HG02571 (cell line): ENCODE data around the gene CREB1.
"Not testable (repeated sequence)": the region's sequence is repeated elsewhere in the genome, so short reads cannot be mapped to it uniquely, and the experiment has no call there.

ENCODE experiments used
- ATAC-seq: cut with Tn5 transposase; IDR thresholded peaks from one replicate; pipeline ENCODE4 v1.9.1; 2021; ENCODE audit warnings: mild to moderate bottlenecking, moderate library complexity; ENCODE audit not compliant: unreplicated experiment

The CREB1 gene

GRCh38 chr2:207529330-207530159 is at the start of gene CREB1:
Gene CREB1 (plus strand): TSS chr2:207529962. CDS start chr2:207555636, 25,674 bp downstream.
- peak; percentile 83 for ATAC-seq

DNA sequence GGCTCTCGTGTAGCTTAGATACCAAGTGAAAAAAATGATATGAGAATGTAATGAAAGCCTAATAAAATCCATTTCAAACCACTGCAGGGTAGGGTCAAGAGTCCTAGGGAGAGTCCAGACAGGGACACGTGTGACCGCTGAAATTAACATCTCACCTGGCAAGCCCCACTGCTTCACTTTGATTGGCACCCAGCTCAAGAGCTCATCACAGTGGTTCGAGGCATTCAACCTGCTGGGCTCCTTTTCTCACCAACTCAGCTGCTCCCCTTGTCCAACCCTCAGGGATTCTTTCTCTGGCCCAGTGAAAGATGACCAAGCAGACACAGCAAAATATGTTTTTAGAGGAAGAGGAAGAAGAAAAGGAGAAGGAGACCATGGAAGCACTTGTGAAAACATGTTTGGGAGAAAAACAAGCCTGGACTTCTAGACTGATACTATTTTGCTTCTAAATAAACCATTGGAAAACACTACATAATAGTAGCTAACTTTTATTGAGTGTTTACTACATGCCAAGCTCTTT is 49.2 kb upstream of the CREB1 start:
- no peak for ATAC-seq

DNA sequence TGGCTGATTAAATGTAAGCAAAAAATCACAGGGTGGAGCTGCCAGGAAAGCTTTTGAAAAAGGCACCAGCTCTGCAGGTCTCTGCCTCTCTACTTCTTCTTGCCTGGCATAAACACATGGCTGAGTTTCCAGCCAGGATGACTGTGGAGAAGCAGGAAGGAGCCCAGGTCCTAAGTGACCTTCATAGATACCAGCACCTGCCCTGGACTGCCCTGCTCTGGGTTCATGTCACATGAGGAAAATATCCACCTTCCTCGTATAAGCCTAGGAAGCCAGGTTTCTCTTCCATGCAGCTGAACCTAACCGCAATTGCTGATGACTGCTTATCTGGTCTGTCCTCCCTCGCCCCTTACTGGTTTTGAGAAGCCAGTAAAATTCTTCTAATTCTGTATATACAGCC is 47.8 kb upstream of the CREB1 start:
- ATAC-seq, result no peak

DNA sequence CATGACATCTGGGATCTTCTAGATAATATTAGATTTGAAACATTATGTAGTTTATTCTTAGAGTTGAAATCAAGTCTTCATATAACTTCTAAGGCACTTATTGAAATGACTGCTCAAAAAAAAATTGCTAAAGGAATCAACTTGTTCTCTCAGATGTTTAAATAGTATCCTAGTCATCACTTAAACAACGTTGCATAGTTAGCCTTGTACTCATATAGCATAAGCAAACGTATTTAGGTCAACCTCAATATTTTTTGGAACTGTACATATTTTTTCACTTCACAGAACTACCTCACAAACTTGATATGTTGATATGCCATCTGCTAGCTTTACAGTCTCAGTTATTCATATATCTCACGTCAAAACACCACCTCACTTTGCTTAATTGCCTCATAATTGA is 47.1 kb upstream of the CREB1 start:
- no peak for ATAC-seq

DNA sequence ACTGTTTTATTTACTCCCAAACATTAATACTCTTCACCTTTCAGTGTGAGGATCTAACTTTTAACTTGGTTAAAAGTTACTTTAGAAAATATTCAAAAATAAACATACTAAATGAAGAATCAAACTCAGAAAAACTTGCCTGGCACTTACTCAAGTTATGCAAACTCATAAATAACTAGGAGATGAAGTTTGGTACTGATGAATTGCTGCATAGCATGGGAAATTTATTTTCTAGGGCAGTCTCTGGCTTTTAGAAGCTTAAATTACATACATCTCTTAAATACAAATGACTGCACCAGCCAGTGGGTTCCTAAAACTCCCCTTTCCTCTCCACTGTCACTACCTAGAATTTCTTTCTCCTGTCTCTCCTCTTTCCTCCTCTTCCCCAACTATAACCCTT is 46.7 kb upstream of the CREB1 start:
- no peak for ATAC-seq

GRCh38 chr2:207483477-207483876 is 46.3 kb upstream of the CREB1 start:
- no peak for ATAC-seq

GRCh38 chr2:207484444-207485391 is 45.0 kb upstream of the CREB1 start:
- ATAC-seq, result no peak

DNA sequence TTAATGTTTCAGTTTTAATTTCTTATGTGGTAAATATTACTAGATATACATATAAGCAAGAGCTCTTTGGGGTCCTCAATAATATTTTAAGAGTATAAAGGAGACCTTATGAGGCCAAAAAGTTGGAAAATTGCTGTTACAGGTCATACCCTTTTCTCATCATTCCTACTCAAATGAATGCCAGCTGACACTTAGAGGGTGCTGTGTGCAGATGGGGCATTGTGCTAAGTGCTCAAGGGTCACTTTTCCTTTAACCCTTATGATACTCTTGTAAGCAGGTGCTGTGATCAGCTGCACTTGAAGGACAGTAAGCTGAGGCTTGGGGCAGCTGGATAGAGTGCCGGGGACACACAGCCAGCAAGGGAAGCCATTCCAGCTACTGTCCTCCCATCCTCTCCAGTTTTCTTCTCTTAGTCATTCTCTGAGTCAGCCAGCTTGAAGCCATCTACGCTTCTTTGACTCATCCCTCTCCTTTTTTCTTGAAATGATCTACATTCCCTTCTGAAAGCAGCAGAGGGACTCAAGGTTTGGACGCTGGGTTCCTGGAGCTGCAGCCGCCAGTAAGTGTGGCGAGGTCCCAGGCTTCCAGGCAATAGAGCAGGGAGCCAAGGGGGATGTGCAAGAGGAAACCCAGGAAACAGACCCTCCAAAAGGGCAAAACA is 42.0 kb upstream of the CREB1 start:
- ATAC-seq, result no peak

DNA sequence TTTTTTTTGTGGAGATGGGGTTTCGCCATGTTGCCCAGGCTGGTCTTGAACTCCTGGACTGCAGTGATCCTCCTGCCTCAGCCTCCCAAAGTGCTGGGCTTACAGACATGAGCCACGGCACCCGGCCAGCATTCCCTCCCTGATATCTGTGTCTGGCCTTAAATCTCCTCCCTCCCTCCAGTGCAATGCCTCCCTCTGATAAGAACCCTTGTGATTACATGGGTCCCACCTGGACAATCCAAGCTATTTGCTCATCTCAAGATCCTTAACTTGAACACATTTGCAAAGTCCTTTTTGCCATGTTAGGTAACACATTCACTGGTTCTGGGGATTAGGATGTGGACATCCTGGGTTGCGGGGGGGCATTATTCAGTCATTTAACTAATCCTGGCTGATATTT is 40.5 kb upstream of the CREB1 start:
- ATAC-seq, result no peak

DNA sequence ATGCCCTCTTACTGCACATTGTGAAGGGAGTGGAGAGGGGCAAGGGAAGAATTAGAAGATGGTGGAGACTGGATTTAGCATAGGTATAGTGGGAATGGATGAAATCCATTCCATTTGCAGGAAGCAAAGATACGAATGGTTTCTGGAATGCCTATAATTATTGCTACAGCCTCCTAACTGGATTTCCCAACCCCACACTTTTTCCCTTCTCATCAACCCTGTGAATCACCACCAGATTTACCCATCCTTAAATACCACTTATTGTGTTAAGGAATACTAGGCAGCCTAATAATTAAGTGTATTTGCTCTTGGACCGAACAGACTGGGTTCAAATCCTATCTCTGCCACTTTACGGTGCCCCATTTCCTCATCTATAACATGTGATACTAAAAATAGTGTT is 39.3 kb upstream of the CREB1 start:
- no peak for ATAC-seq

GRCh38 chr2:207491086-207491485 is 38.7 kb upstream of the CREB1 start:
- ATAC-seq, result no peak

DNA sequence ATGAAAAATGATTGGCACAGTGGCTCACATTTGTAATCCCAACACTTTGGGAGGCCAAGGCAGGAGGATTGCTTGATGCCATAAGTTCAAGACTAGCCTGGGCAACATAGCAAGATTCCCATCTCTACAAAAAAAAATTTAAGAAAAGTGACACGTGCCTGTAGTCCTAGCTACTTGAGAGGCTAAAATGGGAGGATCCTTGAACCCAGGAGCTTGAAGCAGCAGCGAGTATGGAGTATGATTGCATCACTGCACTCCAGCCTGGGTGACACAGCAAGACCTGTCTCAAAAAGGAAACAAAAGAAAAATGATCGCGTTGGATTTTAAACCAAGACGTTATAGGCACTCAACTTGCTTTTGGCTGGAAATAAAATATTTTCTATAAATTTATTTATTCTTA is 37.8 kb upstream of the CREB1 start:
- no peak for ATAC-seq

DNA sequence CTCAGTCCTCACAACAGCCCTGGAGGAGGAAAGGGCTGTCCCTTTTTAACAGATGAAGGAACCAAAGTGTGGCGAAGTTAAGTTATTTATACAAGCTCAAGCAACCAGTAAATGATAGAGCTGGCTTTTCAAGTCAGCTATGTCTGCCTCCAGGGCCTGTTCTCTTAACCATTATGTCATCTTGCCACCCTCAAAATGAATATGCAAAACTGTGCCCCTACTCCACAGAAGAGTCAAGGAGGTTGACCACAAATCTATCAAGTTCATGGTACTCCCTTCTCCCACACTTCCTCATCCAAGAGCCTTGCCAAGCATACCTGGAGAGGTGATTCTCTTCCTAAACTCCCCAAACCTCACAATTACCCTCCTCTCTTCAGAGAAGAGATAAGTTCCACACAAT is 37.3 kb upstream of the CREB1 start:
- no peak for ATAC-seq

GRCh38 chr2:207494137-207494536 is 35.6 kb upstream of the CREB1 start:
- no peak for ATAC-seq

DNA sequence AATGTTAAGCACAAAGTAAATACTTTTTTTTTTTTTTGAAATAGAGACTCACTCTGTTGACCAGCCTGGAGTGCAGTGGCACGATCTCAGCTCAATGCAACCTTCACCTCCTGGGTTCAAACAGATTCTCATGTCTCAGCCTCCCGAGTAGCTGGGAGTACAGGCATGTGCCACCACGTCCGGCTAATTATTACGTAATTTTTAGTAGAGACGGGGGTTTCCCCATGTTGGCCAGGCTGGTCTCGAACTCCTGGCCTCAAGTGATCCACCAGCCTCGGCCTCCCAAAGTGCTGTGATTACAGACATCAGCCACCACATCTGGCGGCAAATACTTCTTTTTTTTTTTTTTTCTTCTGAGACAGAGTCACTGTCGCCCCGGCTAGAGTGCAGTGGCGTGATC is 32.8 kb upstream of the CREB1 start:
- ATAC-seq, result not testable (repeated sequence)

- ATAC-seq, result no peak
Measured at GRCh38 chr2:207497596-207497995, 32.2 kb upstream of the CREB1 start.

- no peak for ATAC-seq
Measured at GRCh38 chr2:207498427-207498826, 31.3 kb upstream of the CREB1 start.

DNA sequence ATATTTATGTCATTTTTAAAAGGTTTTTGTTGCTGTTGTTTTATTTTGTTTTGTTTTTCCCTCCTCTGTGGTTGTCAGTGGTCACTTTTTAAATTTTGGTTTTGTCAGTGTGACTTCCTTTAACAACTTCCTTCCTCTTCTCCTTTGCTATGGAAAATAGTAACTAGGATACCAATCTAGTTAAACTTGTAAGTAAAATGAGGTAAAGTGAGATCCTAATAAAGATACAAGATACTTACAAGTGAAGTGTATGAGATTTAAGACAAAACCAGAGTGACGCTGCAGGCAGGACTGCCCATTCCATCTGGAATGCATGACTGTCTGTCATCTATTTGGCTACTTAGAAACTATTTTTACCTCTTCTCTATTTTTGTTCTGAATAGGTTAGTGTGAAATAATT is 30.6 kb upstream of the CREB1 start:
- no peak for ATAC-seq

DNA sequence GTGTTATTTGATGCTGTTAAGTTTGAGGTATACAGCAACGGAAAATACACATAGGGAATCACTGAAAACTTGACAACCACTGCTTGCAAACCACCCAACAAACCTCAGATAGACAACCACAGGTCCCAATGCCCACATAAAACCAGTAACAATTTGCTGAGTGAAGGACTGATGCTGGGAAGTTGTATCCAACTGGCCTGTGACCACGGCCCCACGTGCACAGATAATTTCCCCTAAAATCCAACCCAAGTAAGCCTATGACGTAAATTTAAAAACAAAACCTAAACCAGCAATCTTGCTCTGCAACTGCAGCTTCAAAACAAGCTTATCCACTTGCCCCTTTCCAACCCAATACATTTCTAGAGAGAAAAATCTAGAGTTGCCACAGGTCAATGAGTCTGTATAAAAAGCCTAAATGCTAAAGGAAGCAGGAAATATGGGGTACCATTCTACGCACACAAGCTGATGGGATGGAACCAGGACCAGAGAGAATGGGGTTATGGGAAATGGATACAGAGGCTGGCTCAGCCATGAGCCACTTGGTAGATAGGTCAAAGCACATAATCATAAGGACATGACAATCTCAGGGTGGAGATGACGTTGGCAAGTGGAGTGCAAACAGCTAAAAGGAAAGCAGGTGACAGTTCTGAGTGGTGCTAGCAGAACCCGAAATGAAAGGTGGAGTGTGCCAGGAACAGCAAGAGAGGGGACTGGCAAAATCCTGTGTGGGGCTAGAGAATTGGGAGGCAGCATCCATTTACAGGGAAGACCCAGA is 27.8 kb upstream of the CREB1 start:
- ATAC-seq, result no peak

GRCh38 chr2:207502577-207503198 is 27.1 kb upstream of the CREB1 start:
- peak; percentile 39 for ATAC-seq
